ENCODE results near the gene ZNF32.

DNA sequence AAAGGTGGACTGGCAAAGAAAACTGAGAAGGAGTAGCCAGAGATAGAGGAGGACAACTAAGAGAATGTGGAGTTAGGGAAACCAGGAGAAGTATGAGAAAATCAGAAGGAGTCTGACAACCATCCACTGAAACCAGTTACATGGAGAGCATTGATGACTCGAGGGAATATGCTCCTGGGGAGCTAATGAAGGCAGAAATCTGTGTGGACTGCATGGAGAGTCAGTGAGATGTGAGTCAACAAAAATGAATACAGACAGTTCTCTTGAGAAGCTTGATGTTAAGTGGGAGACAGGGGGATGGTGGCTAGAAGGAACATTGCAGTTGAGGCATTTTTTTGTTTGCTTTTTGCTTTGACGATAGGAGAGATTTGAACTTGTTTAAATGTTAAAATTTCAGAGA, 34.3 kb upstream of the ZNF32 start:
- TF ChIP-seq POLR2AphosphoS5 (IDR thresholded peaks at IDR 0.05; ENCODE audit: insufficient read depth in 1 of 2, low read depth in 1 of 2) = no peak
- TF ChIP-seq, protein P1, sequence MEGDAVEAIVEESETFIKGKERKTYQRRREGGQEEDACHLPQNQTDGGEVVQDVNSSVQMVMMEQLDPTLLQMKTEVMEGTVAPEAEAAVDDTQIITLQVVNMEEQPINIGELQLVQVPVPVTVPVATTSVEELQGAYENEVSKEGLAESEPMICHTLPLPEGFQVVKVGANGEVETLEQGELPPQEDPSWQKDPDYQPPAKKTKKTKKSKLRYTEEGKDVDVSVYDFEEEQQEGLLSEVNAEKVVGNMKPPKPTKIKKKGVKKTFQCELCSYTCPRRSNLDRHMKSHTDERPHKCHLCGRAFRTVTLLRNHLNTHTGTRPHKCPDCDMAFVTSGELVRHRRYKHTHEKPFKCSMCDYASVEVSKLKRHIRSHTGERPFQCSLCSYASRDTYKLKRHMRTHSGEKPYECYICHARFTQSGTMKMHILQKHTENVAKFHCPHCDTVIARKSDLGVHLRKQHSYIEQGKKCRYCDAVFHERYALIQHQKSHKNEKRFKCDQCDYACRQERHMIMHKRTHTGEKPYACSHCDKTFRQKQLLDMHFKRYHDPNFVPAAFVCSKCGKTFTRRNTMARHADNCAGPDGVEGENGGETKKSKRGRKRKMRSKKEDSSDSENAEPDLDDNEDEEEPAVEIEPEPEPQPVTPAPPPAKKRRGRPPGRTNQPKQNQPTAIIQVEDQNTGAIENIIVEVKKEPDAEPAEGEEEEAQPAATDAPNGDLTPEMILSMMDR (IDR thresholded peaks at IDR 0.05) = no peak
- TF ChIP-seq POLR2A (IDR thresholded peaks at IDR 0.05) = no peak
